ENCODE measurements around the gene PLCB3. TPM values are rescaled to one million over a fixed set of nuclear protein-coding genes. Genes with fewer than 3 reads are reported as not detected.

The PLCB3 gene
- total and polyA plus RNA-seq, 2 experiments from 2014 or later = 28.1 to 103 TPM

GRCh38 chr11:64203421-64204079, 47.8 kb upstream of the PLCB3 start:
- no peak overlapping the region for H3K4me3 Mint-ChIP-seq
- H3K27ac Mint-ChIP-seq = no peak overlapping the region
- Histone ChIP-seq H3K27me3 (ENCODE audit: insufficient read depth) (no peaks in the 10 kb centered on the region), H3K9me2 (ENCODE audit: insufficient read depth) (no peaks in the 10 kb centered on the region), H3F3A (replicated peaks; ENCODE audit: low read depth) (peaks cover 49% of the 10 kb centered on the region), H3K4me2 (no peak overlapping the region), H3K79me2 (replicated peaks; ENCODE audit: insufficient read depth) (0 out of 2 replicates have a peak, but pooled peaks cover 10% of the 10 kb centered on the region), H4K20me1 (replicated peaks; ENCODE audit: insufficient read depth) (peaks cover 38% of the 10 kb centered on the region), H3K27ac (ENCODE audit: low read depth) (no peak overlapping the region; the same call in 1 of the 2 replicates), H2AFZ (no peak overlapping the region), H3K36me3 (ENCODE audit: insufficient read depth) (peaks cover 54% of the 10 kb centered on the region), H3K4me3 (no peak overlapping the region), H3K4me1 (ENCODE audit: insufficient read depth) (no peaks in the 10 kb centered on the region; the same call in 1 of the 2 replicates)
- peaks cover 10% of the 10 kb centered on the region for H3K27me3 Mint-ChIP-seq (ENCODE audit: insufficient read depth, low read depth, poor library complexity)
- peaks cover 18% of the 10 kb centered on the region for H3K4me1 Mint-ChIP-seq
- no peak for ATAC-seq
- TF ChIP-seq STAT1 (IDR thresholded peaks at IDR 0.05; ENCODE audit: unreplicated experiment) (no peak), JUNB (IDR thresholded peaks at IDR 0.05; ENCODE audit: unreplicated experiment) (no peak)
- DNase-seq (ENCODE audit: low spot score) = no peak
- H3K36me3 Mint-ChIP-seq (ENCODE audit: low read depth) = peaks cover 74% of the 10 kb centered on the region
- H3K9me3 Mint-ChIP-seq = no peaks in the 10 kb centered on the region

- no peak overlapping the region for H3K27ac ChIP-seq (ENCODE audit: low read depth)
- peaks cover 33% of the 10 kb centered on the region for H4K20me1 ChIP-seq (replicated peaks; ENCODE audit: insufficient read depth)
- DNase-seq (ENCODE audit: low spot score) (no peak), ATAC-seq (no peak)
- 0 out of 2 replicates have a peak, but pooled peaks cover 6% of the 10 kb centered on the region for H3K79me2 ChIP-seq (replicated peaks; ENCODE audit: insufficient read depth)
- H3K27me3 Mint-ChIP-seq (ENCODE audit: insufficient read depth, low read depth, poor library complexity) = peaks cover 14% of the 10 kb centered on the region
- no peaks in the 10 kb centered on the region for H3K9me3 Mint-ChIP-seq
- H3K9me2 ChIP-seq (ENCODE audit: insufficient read depth) = no peaks in the 10 kb centered on the region
- no peak overlapping the region for H3K4me3 ChIP-seq
- H3K36me3 Mint-ChIP-seq (ENCODE audit: low read depth) = peaks cover 69% of the 10 kb centered on the region
- H2AFZ ChIP-seq = no peak overlapping the region
- peaks cover 49% of the 10 kb centered on the region for H3K36me3 ChIP-seq (ENCODE audit: insufficient read depth)
- H3F3A ChIP-seq (replicated peaks; ENCODE audit: low read depth) = peaks cover 47% of the 10 kb centered on the region
- no peaks in the 10 kb centered on the region; the same call in 1 of the 2 replicates for H3K4me1 ChIP-seq (ENCODE audit: insufficient read depth)
- H3K27me3 ChIP-seq (ENCODE audit: insufficient read depth) = no peaks in the 10 kb centered on the region
- no peak overlapping the region for H3K4me2 ChIP-seq
- no peak overlapping the region for H3K4me3 Mint-ChIP-seq
- H3K4me1 Mint-ChIP-seq = peaks cover 18% of the 10 kb centered on the region
- peak overlapping the region; percentile 49; the same call in 1 of the 2 replicates for H3K27ac Mint-ChIP-seq
- TF ChIP-seq ZNF331 (CRISPR knock-in tag; IDR thresholded peaks at IDR 0.05; ENCODE audit: low read depth) = no peak
- TF ChIP-seq, protein P1, sequence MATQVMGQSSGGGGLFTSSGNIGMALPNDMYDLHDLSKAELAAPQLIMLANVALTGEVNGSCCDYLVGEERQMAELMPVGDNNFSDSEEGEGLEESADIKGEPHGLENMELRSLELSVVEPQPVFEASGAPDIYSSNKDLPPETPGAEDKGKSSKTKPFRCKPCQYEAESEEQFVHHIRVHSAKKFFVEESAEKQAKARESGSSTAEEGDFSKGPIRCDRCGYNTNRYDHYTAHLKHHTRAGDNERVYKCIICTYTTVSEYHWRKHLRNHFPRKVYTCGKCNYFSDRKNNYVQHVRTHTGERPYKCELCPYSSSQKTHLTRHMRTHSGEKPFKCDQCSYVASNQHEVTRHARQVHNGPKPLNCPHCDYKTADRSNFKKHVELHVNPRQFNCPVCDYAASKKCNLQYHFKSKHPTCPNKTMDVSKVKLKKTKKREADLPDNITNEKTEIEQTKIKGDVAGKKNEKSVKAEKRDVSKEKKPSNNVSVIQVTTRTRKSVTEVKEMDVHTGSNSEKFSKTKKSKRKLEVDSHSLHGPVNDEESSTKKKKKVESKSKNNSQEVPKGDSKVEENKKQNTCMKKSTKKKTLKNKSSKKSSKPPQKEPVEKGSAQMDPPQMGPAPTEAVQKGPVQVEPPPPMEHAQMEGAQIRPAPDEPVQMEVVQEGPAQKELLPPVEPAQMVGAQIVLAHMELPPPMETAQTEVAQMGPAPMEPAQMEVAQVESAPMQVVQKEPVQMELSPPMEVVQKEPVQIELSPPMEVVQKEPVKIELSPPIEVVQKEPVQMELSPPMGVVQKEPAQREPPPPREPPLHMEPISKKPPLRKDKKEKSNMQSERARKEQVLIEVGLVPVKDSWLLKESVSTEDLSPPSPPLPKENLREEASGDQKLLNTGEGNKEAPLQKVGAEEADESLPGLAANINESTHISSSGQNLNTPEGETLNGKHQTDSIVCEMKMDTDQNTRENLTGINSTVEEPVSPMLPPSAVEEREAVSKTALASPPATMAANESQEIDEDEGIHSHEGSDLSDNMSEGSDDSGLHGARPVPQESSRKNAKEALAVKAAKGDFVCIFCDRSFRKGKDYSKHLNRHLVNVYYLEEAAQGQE (IDR thresholded peaks at IDR 0.05; ENCODE audit: unreplicated experiment) = no peak
- TF ChIP-seq STAT1 (IDR thresholded peaks at IDR 0.05; ENCODE audit: unreplicated experiment) = no peak
- TF ChIP-seq JUNB (IDR thresholded peaks at IDR 0.05; ENCODE audit: unreplicated experiment) = no peak
- TF ChIP-seq NANOG (IDR thresholded peaks at IDR 0.05; ENCODE audit: borderline replicate concordance) = no peak
- TF ChIP-seq ETS1 (IDR thresholded peaks at IDR 0.05) = no peak
- no peak for TF ChIP-seq ZNF114 (CRISPR knock-in tag; IDR thresholded peaks at IDR 0.05)
- no peak for TF ChIP-seq EZH2 (IDR thresholded peaks at IDR 0.05; ENCODE audit: low read depth, unreplicated experiment)
- TF ChIP-seq EZH2phosphoT487 (IDR thresholded peaks at IDR 0.05; ENCODE audit: unreplicated experiment) = no peak
- no peak for TF ChIP-seq POLR2AphosphoS5 (IDR thresholded peaks at IDR 0.05; ENCODE audit: low read depth)
- TF ChIP-seq, protein P2, sequence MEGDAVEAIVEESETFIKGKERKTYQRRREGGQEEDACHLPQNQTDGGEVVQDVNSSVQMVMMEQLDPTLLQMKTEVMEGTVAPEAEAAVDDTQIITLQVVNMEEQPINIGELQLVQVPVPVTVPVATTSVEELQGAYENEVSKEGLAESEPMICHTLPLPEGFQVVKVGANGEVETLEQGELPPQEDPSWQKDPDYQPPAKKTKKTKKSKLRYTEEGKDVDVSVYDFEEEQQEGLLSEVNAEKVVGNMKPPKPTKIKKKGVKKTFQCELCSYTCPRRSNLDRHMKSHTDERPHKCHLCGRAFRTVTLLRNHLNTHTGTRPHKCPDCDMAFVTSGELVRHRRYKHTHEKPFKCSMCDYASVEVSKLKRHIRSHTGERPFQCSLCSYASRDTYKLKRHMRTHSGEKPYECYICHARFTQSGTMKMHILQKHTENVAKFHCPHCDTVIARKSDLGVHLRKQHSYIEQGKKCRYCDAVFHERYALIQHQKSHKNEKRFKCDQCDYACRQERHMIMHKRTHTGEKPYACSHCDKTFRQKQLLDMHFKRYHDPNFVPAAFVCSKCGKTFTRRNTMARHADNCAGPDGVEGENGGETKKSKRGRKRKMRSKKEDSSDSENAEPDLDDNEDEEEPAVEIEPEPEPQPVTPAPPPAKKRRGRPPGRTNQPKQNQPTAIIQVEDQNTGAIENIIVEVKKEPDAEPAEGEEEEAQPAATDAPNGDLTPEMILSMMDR (conservative IDR thresholded peaks at IDR 0.05; ENCODE audit: low read depth in 2 of 2) = no peak
Measured at GRCh38 chr11:64204080-64204440, 47.3 kb upstream of the PLCB3 start.
